B cell (primary cell): Measurements from ENCODE around the gene ATP8B3. TPM values are rescaled to one million over a fixed set of nuclear protein-coding genes. Genes with fewer than 3 reads are reported as not detected.

Experiments
- ATAC-seq: fragments of 200-7000 bp; cut with Tn5 transposase; one replicate; pipeline ENCODE4 v1.10.0; 2021; ENCODE audit warnings: low read depth, mild to moderate bottlenecking, moderate number of reproducible peaks, moderate library complexity
- CTCF ChIA-PET: fragments of 350-600 bp; sonication (Branson Sonifier 250); formaldehyde crosslinking; loops from one replicate; lab custom pipeline; 2021; ENCODE audit warnings: antibody characterized with exemption, inconsistent platforms; lab: Charles Lee
- POLR2A ChIA-PET: fragments of 350-600 bp; sonication (Branson Sonifier 250); formaldehyde crosslinking; loops from one replicate; lab custom pipeline; 2021; ENCODE audit warnings: antibody characterized with exemption; lab: Charles Lee
- DNase-seq: peaks from one replicate; pipeline ENCODE4 v3.0.0; 2013
- H2AFZ ChIP-seq: 2 replicates; pipeline ENCODE4 v1.6.1; 2012; ENCODE audit warnings: mild to moderate bottlenecking, low read depth, low read length; ENCODE audit not compliant: insufficient read depth, poor library complexity, severe bottlenecking
- H3K27ac ChIP-seq, 2 donors: 1 replicate in 1 of 2; 2 replicates in 1 of 2; pipeline ENCODE4 v1.5.1; 2012 to 2013; ENCODE audit warnings: low read length in 2 of 2, mild to moderate bottlenecking in 2 of 2, moderate library complexity in 1 of 2
- H3K27me3 ChIP-seq, 4 experiments: fragments of 200-600 bp in 1 of 4; sonication (generic) in 1 of 4; replicated peaks in 1 of 4; 1 replicate in 2 of 4; 2 replicates in 2 of 4; pipeline versions ENCODE4 v1.6.1 to v1.7.0; 2013 to 2016; ENCODE audit warnings: low read length in 3 of 4, mild to moderate bottlenecking in 2 of 4, mixed read lengths in 1 of 4, moderate library complexity in 1 of 4; ENCODE audit not compliant: insufficient read depth in 4 of 4, control insufficient read depth in 3 of 4; ENCODE audit errors: control extremely low read depth in 1 of 4
- H3K36me3 ChIP-seq, 2 experiments: replicated peaks in 1 of 2; 1 replicate in 1 of 2; 2 replicates in 1 of 2; pipeline versions ENCODE4 v1.6.1 to v1.7.1; 2013; ENCODE audit warnings: low read length in 1 of 2; ENCODE audit not compliant: insufficient read depth in 2 of 2, control insufficient read depth in 1 of 2; ENCODE audit errors: control extremely low read depth in 1 of 2, extremely low read depth in 1 of 2
- H3K4me1 ChIP-seq, 2 donors: fragments of 200-600 bp in 1 of 2; sonication (generic) in 1 of 2; 1 replicate in 1 of 2; 2 replicates in 1 of 2; pipeline versions ENCODE4 v1.5.1 to v1.6.1; 2013 to 2017; ENCODE audit warnings: low read length in 2 of 2; ENCODE audit not compliant: control insufficient read depth in 2 of 2, insufficient read depth in 2 of 2
- H3K4me2 ChIP-seq: replicated peaks from 2 replicates; pipeline ENCODE3; 2012; ENCODE audit warnings: mild to moderate bottlenecking, low read depth, low read length; ENCODE audit not compliant: poor library complexity, severe bottlenecking
- H3K4me3 ChIP-seq, 5 experiments: fragments of 200-600 bp in 1 of 5; sonication (generic) in 1 of 5; 1 replicate in 3 of 5; 2 replicates in 2 of 5; pipeline versions ENCODE4 v1.5.1 to v1.7.0; 2011 to 2016; ENCODE audit warnings: low read length in 4 of 5, mild to moderate bottlenecking in 4 of 5, low read depth in 2 of 5, control low read depth in 1 of 5, moderate library complexity in 1 of 5; ENCODE audit not compliant: insufficient read depth in 1 of 5; ENCODE audit errors: control extremely low read depth in 1 of 5, extremely low read depth in 1 of 5
- H3K79me2 ChIP-seq: fragments of 200-600 bp; sonication (generic); one replicate; pipeline ENCODE4 v1.6.0; 2016; ENCODE audit warnings: low read length; ENCODE audit not compliant: control insufficient read depth, insufficient read depth
- H3K9ac ChIP-seq: fragments of 200-600 bp; sonication (generic); 2 replicates; pipeline ENCODE4 v1.6.1; 2017; ENCODE audit warnings: mild to moderate bottlenecking, low read length, moderate library complexity
- H3K9me3 ChIP-seq, 3 donors: one replicate each; pipeline versions ENCODE4 v1.6.1 to v1.7.1; 2013; ENCODE audit warnings: low read length in 2 of 3; ENCODE audit not compliant: control insufficient read depth in 2 of 3, insufficient read depth in 1 of 3; ENCODE audit errors: control extremely low read depth in 1 of 3
- H4K20me1 ChIP-seq: 2 replicates; pipeline ENCODE4 v1.6.0; 2012; ENCODE audit warnings: mild to moderate bottlenecking, low read length; ENCODE audit not compliant: insufficient read depth, control insufficient read depth, poor library complexity, severe bottlenecking
- H3K27ac Mint-ChIP-seq: one replicate; pipeline ENCODE4 v1.8.0; 2021; ENCODE audit warnings: mixed read lengths
- H3K27me3 Mint-ChIP-seq: one replicate; pipeline ENCODE4 v1.8.0; 2021; ENCODE audit warnings: mixed read lengths
- H3K4me1 Mint-ChIP-seq: one replicate; pipeline ENCODE4 v1.8.0; 2021; ENCODE audit warnings: mixed read lengths
- H3K4me3 Mint-ChIP-seq: one replicate; pipeline ENCODE4 v1.8.0; 2021; ENCODE audit warnings: mixed read lengths
- H3K9me3 Mint-ChIP-seq: one replicate; pipeline ENCODE4 v1.8.0; 2022; ENCODE audit warnings: mixed read lengths; ENCODE audit not compliant: insufficient read depth
- EZH2 ChIP-seq: IDR thresholded peaks from 2 replicates; pipeline ENCODE4 v1.6.1; 2012; ENCODE audit warnings: borderline replicate concordance, low read depth, mild to moderate bottlenecking, moderate library complexity, low read length; ENCODE audit not compliant: insufficient read depth, poor library complexity, severe bottlenecking
- WGBS: methylation state at CpG from one replicate; pipeline ENCODE4 v1.1.5; 2013; ENCODE audit warnings: missing lambda C conversion rate; ENCODE audit not compliant: insufficient coverage; 5-methylcytosine and 5-hydroxymethylcytosine counted together
- intact Hi-C: fragments of 100-400 bp; cut with micrococcal nuclease; formaldehyde crosslinking; loops from one replicate; pipeline ENCODE4 v1.10.0; 2022
- polyA plus RNA-seq: library from polyadenylated mRNA; depleted of rRNA; stranded (reverse); fragments of >200 nt; gene quantifications from 2 replicates; pipeline ENCODE4 v1.2.3, GENCODE V29; 2012
- total RNA-seq, 2 donors: library from RNA; stranded (reverse); fragments of 120-200 nt in 1 of 2; gene quantifications; 1 replicate in 1 of 2; 2 replicates in 1 of 2; pipeline versions ENCODE4 v1.2.3 to v1.2.4, GENCODE V29; 2013 to 2022
- TF ChIP-seq, protein P1 (sequence below): fragments of 200-600 bp; IDR thresholded peaks from one replicate; pipeline ENCODE4 v1.8.0; 2022; ENCODE audit warnings: antibody characterized with exemption, mild to moderate bottlenecking

The ATP8B3 gene
- total and polyA plus RNA-seq, 2 donors (not counting 1 experiment from before 2014, with no cell fraction given): 0.89 to 5.1 TPM

DNA sequence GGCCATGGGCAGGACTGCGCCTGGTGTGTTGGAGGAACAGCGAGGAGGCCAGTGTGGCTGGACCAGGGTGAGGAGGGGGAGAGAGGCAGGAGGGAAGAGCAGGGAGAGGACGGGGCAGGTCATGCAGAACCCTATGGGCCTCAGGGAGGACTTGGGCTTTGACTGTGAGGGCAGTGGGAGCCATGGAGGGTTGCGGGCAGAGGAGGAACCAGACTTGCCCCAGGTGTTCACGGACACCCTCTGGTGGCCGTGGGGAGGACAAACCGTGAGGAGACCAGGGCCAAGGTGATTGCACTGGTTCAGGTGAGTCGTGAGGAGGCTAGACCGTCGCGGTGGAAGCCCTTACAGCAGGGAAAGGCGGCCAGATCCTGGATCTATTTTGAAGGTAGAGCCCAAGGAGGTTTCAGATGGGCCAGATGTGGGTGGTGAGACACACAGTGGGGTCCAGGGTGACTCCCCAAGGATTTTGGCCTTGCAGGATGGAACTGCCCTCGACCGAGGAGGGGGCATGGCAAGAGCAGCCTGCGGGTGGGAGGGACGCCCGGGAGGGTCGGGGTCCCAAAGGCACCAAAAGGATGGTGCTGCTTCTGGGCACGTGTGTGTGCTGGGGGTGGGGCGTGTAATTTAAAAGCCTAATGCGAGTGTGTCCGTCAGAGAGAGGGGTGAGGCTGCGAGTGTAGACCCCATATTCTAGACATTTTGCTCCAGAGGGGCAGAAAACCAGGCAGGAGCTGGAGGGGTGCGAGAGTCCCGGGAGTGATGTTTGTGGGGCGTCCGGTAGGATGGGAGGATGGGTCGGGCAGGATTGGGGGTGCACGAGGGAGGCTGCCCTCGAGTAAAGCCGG lies 39.0 kb upstream of the ATP8B3 start:
- H3K4me2 ChIP-seq: peak overlapping the region; percentile 79
- H3K9ac ChIP-seq: no peak overlapping the region
- H2AFZ ChIP-seq: no peak overlapping the region
- Mint-ChIP-seq H3K4me1 (peaks cover 63% of the 10 kb centered on the region), H3K4me3 (peak overlapping the region; percentile 55), H3K9me3 (no peaks in the 10 kb centered on the region), H3K27ac (peak overlapping the region; percentile 75), H3K27me3 (no peaks in the 10 kb centered on the region)
- peaks cover 76% of the 10 kb centered on the region for H3K79me2 ChIP-seq
- ATAC-seq (no peak), DNase-seq (no peak)
- no peaks in the 10 kb centered on the region for H3K27me3 ChIP-seq
- H3K4me1 ChIP-seq: peaks cover 71 to 79% of the 10 kb centered on the region in 2 donors
- peaks cover 0 to 7% of the 10 kb centered on the region in 2 experiments for H3K36me3 ChIP-seq
- ChIA-PET CTCF (no interaction called here), POLR2A (interaction anchor here (0.6 kb wide), 1 partner anchor 439 kb away, joined by 4 read pairs; no protein-coding TSS in a partner anchor)
- H4K20me1 ChIP-seq: peaks cover 68% of the 10 kb centered on the region
- peak overlapping the region in 2 of 5 experiments; percentile 24 to 27 for H3K4me3 ChIP-seq
- H3K9me3 ChIP-seq: no peaks in the 10 kb centered on the region
- H3K27ac ChIP-seq: peak overlapping the region; percentile 15 to 52
- intact Hi-C loops: no loop called here
- TF ChIP-seq, protein P1, sequence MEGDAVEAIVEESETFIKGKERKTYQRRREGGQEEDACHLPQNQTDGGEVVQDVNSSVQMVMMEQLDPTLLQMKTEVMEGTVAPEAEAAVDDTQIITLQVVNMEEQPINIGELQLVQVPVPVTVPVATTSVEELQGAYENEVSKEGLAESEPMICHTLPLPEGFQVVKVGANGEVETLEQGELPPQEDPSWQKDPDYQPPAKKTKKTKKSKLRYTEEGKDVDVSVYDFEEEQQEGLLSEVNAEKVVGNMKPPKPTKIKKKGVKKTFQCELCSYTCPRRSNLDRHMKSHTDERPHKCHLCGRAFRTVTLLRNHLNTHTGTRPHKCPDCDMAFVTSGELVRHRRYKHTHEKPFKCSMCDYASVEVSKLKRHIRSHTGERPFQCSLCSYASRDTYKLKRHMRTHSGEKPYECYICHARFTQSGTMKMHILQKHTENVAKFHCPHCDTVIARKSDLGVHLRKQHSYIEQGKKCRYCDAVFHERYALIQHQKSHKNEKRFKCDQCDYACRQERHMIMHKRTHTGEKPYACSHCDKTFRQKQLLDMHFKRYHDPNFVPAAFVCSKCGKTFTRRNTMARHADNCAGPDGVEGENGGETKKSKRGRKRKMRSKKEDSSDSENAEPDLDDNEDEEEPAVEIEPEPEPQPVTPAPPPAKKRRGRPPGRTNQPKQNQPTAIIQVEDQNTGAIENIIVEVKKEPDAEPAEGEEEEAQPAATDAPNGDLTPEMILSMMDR: peak; percentile 4
- no peak for TF ChIP-seq EZH2
- 80% methylated on average over 31 of the region's 31 CpGs for WGBS

DNA sequence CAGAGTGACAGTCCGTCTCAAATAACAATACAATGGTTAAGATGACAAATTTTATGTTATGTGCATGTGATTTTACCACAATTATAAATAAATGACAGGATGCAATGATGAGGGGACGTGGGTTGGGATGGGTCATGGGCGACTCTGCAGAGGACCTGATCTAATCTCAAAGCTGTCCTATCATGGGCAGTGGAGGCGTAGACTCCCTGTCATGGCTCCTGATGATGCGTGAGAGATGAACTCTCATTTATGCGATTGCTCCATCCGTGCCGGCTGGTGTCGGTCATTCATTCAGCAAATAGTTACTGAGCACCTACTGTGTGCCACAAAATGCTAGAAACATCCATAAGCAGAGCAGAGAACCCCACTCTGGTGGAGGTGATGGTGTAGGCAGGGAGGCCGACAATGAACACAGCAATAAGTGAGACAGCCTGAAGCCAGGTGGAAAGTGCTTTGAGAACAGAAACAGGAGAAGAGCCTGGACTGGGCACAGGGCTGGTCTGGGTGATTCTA lies 37.9 kb upstream of the ATP8B3 start:
- Histone ChIP-seq H3K9ac (no peak overlapping the region), H3K27me3 (no peaks in the 10 kb centered on the region), H3K4me2 (no peak overlapping the region), H4K20me1 (peaks cover 69% of the 10 kb centered on the region), H3K79me2 (peaks cover 76% of the 10 kb centered on the region), H3K36me3 (peaks cover 0 to 11% of the 10 kb centered on the region in 2 experiments), H3K4me3 (no peak overlapping the region), H3K27ac (peak overlapping the region in 1 of 2 donors; percentile 49), H3K9me3 (no peaks in the 10 kb centered on the region), H2AFZ (no peak overlapping the region), H3K4me1 (peaks cover 66 to 79% of the 10 kb centered on the region in 2 donors)
- ATAC-seq (no peak), DNase-seq (no peak)
- CTCF ChIA-PET: interaction anchor here (1.1 to 2.0 kb wide), 5 partner anchors 12 to 181 kb away, joined by 3 to 11 read pairs (median 5); no protein-coding TSS in a partner anchor
- peaks cover 60% of the 10 kb centered on the region for H3K4me1 Mint-ChIP-seq
- WGBS: 95% methylated on average over 3 of the region's 10 CpGs
- peak overlapping the region; percentile 8 for H3K4me3 Mint-ChIP-seq
- no peak for TF ChIP-seq EZH2
- TF ChIP-seq, protein P1: no peak
- no peaks in the 10 kb centered on the region for H3K27me3 Mint-ChIP-seq
- H3K27ac Mint-ChIP-seq: peak overlapping the region; percentile 39
- no peaks in the 10 kb centered on the region for H3K9me3 Mint-ChIP-seq
- intact Hi-C loops: loop anchor here (5.0 kb wide), 1 partner anchor 198 kb away; the partner anchor contains the start of gene TCF3
- POLR2A ChIA-PET: no interaction called here
